Measurements from ENCODE around the gene LMAN1L.
A peak's percentile ranks its signal among the peaks of the same experiment; 100 is the strongest.

GRCh38 chr15:74793135-74794028 lies 19.3 kb upstream of the LMAN1L start:
- TF ChIP-seq SMC3 (IDR thresholded peaks at IDR 0.05; ENCODE audit: low read depth, low read length) = no peak; the same call in 1 of the 2 replicates
- no peak for TF ChIP-seq FOS (IDR thresholded peaks at IDR 0.05; ENCODE audit: low read depth, low read length)
- no peak for TF ChIP-seq POLR2A (IDR thresholded peaks at IDR 0.05; ENCODE audit: low read depth, low read length)
- TF ChIP-seq RAD21 (IDR thresholded peaks at IDR 0.05; ENCODE audit: low read length) = peak; percentile 9; the same call in 1 of the 2 replicates

All from IMR-90 (cell line).